ENCODE results near the gene MID2.
"Not testable (repeated sequence)": the region's sequence is repeated elsewhere in the genome, so short reads cannot be mapped to it uniquely, and the experiment has no call there.

The MID2 gene, protein sequence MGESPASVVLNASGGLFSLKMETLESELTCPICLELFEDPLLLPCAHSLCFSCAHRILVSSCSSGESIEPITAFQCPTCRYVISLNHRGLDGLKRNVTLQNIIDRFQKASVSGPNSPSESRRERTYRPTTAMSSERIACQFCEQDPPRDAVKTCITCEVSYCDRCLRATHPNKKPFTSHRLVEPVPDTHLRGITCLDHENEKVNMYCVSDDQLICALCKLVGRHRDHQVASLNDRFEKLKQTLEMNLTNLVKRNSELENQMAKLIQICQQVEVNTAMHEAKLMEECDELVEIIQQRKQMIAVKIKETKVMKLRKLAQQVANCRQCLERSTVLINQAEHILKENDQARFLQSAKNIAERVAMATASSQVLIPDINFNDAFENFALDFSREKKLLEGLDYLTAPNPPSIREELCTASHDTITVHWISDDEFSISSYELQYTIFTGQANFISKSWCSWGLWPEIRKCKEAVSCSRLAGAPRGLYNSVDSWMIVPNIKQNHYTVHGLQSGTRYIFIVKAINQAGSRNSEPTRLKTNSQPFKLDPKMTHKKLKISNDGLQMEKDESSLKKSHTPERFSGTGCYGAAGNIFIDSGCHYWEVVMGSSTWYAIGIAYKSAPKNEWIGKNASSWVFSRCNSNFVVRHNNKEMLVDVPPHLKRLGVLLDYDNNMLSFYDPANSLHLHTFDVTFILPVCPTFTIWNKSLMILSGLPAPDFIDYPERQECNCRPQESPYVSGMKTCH

DNA sequence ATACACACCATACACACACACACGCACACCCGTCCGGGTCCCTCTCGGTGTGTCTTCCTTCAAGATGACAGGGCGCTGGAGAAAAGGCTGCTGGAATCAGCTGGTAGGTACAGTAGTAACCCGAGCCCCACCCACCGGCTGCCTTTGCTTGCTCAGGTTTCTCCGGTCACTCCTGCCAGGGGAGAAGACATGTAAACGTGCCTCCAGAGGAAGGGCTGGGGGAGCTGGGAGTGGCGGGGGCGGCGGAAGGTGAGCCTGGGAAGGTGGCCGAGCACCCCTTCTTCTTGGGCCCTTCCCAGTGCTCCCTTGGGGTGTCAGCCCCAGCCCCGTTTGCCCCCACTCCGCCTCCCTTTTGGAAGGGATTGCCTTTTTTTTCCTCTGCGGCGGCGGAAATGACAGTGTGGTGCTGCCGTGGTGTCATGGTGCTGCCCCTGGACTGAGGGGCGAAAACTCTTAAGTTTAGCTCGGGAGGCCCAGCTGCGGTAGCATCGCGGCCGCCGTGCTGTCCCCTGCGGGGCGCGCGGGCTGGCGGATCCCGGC, at the start of gene MID2:
MID2 (plus strand) TSS at position 169 of the 540 bp plus-strand sequence. CDS start 561 bp downstream, outside the sequence.
- DNase-seq (no peak), ATAC-seq (peak; percentile 65)

GRCh38 chrX:107776649-107777535, 48.8 kb upstream of the MID2 start:
- peak; percentile 78 for ATAC-seq
- DNase-seq: peak; percentile 65

GRCh38 chrX:107777536-107777832, 48.2 kb upstream of the MID2 start, which contains the start of gene NCBP2L:
Gene NCBP2L, plus strand, starts transcription at chrX:107777733. Its CDS starts 16,488 bp downstream, at chrX:107794221.
- ATAC-seq (no peak), DNase-seq (no peak)

- ATAC-seq: no peak
Observed at GRCh38 chrX:107780525-107780924, 45.1 kb upstream of the MID2 start.

GRCh38 chrX:107787827-107788226, 37.8 kb upstream of the MID2 start:
- ATAC-seq (no peak), DNase-seq (no peak)

More at GRCh38 chrX:107780525-107780924, 45.1 kb upstream of the MID2 start:
- DNase-seq: no peak

DNA sequence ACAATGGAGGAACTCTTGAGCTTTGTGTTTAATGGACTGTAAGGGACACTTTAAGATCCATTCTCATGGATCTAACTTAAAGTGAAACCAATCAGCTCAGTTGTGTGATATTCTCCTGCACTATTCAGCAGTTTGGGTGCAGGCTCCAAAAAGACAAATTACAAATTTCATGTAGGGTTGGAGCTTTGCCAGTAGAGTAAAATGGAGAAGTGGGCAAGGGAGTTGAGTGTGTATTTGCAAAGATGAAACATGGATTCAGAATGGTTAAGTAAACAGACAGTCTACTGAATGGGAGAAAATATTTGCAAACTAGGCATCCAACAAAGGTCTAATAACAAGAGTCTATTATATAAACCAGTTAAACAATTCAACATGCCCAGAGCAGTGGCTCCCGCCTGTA, 21.2 kb upstream of the MID2 start:
- DNase-seq (no peak), ATAC-seq (no peak)

DNA sequence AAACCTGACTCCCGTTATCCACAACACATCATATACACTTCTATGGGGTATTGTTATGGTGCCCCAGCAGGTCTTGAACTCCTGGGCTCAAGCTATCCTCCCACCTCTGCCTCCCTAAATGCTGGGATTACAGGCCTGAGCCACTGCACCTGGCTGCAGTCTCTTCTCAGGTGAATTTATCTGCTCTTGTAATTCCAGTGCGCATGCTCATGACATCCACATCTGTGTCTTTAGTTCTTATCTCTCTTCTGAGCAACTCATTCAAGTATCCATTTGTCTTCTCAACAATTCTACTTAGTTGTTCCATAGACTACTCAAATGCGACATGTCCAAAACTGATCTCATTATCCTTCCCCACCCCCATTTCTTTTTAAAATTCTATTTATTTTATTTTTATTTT, 20.5 kb upstream of the MID2 start:
- ATAC-seq: no peak
- DNase-seq: no peak

GRCh38 chrX:107810053-107810452, 15.6 kb upstream of the MID2 start:
- DNase-seq, ATAC-seq: not testable (repeated sequence)

DNA sequence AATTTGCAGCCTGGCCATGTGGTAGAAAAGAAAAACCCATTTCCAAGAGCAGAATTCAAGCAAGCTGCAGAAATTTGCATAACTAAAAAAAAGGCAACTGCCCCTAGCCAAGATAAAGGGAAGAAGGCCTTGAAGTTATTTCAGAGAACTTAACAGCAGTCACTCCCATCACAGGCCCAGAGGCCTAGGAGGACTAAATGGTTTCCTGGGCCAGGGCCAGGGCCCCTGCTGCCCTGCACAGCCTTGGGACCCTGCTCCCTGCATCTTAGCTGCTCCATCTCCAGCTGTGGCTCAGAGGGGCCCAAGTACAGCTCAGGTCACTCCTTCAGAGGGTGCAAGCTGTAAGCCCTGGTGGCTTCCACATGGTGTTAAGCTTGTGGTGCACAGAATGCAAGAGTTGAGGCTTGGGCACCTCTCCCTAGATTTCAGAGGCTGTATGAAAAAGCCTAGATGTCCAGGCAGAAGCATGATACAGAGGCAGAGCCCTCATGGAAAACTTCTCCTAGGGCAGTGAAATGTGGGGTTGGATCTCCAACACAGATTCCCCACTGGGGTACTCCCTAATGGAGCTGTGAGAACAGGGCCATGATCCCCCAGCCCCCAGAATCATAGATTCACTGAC, 6.7 kb upstream of the MID2 start:
- ATAC-seq: no peak

DNA sequence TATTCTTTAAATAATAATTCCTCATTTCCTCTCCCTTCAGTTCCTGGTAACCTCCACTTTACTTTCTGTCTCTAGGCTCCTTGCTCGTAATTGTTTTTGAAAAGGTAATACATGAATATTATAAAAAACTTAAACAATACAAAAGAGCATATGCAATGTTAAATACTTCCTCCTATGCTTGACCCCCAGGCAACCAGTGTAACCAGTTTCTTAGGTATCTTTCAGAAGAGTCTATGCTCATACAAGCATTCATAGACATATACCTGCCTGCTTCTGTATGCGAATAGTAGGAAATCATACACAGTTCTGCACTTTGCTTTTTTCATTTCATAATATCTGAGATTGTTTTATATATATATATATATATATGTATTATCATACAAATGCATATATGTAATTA, 2.6 kb upstream of the MID2 start:
- ATAC-seq (no peak), DNase-seq (no peak)

More for the DNA sequence above, 6.7 kb upstream of the MID2 start:
- no peak for DNase-seq

DNA sequence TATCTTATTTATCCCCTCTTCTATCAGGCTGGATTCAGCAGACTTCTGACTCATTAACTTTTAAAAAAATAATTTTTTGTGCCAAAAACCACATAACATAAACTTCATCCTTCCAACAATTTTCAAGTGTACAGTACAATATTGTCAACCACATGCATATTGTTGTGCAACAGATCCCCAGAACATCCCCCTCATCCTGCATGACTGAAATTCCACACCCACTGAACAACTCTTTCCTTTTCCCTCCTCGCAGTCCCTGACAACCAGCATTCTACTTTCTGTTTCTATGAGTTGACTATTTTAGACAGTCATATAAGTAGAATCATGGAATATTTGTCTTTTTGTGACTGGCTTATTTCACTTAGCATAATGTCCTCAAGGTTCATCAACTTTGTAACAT, 2.2 kb upstream of the MID2 start:
- no peak for ATAC-seq
- DNase-seq: no peak

GRCh38 chrX:107826238-107827029, 768 bp downstream of the MID2 start:
- ATAC-seq (peak; percentile 50), DNase-seq (peak; percentile 41)

GRCh38 chrX:107827030-107827831, 1.6 kb downstream of the MID2 start:
- DNase-seq: no peak
- no peak for ATAC-seq

- peak; percentile 38 for ATAC-seq
Observed at GRCh38 chrX:107827852-107828251, 2.2 kb downstream of the MID2 start.

GRCh38 chrX:107829878-107830277, 4.2 kb downstream of the MID2 start:
- no peak for DNase-seq
- ATAC-seq: no peak

More at GRCh38 chrX:107827852-107828251, 2.2 kb downstream of the MID2 start:
- no peak for DNase-seq

DNA sequence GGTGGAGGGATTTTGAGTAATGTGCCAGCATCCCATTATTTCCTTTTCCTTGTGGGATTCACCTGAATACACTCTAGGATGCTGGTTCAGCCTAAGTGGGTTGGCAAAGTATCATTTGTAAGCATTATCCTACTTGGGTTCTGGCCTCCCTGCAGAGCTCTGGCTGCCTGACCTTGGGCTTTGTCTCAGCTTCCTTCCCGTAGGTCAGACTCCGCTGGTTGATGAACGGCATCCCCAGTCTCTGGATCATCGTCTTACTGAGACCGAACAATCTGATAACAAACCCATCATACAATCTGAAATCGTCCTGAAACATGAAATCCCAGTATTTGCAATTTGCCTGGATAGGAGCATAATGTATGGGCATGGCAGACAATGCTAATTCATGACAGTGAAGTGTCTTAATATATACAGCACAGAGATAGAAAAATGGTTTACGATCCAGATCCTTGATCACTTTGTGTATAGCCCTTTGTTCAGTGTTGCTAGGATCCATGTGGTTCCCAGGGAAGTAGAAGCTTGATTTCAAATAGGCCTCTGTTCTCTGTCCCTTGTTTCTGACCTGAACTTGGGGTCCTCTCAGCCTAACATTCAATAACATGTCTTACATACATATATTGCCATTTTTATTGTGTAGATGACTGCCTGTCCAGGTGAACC, 5.5 kb downstream of the MID2 start:
- no peak for ATAC-seq
- no peak for DNase-seq

- ATAC-seq: no peak
- no peak for DNase-seq
Observed at GRCh38 chrX:107834275-107835201, 8.9 kb downstream of the MID2 start.

GRCh38 chrX:107836958-107837357, 11.3 kb downstream of the MID2 start:
- DNase-seq (no peak), ATAC-seq (no peak)
